PC-9 (cell line): Measurements from ENCODE around the gene GRM8. TPM values are rescaled to one million over a fixed set of nuclear protein-coding genes. Genes with fewer than 3 reads are reported as not detected.

ENCODE experiments used
- BruUV-seq: library from RNA; stranded (reverse); fragments of 400-500 nt; replicated peaks from 2 replicates; lab custom pipeline; 2021; lab: Mats Ljungman, UMichigan
- CTCF ChIA-PET: fragments of 300-600 bp; sonication (Branson Sonifier 250); formaldehyde crosslinking; loops from one replicate; lab custom pipeline; 2022; ENCODE audit warnings: antibody characterized with exemption; lab: Charles Lee
- POLR2A ChIA-PET: fragments of 300-600 bp; sonication (Branson Sonifier 250); formaldehyde crosslinking; loops from one replicate; lab custom pipeline; 2022; ENCODE audit warnings: antibody characterized with exemption; ENCODE audit not compliant: unreplicated experiment; lab: Charles Lee
- DNase-seq, 2 experiments: peaks; one replicate each; pipeline versions ENCODE4 v3.0.0 to v3.0.0-alpha.2; 2015 to 2022; ENCODE audit warnings: mixed read lengths in 1 of 2
- H2AFZ ChIP-seq: fragments of 200-600 bp; sonication (generic); 2 replicates; pipeline ENCODE4 v1.8.1; 2017; ENCODE audit warnings: antibody characterized with exemption
- H3F3A ChIP-seq: fragments of 200-600 bp; sonication (generic); 2 replicates; pipeline ENCODE4 v1.8.1; 2017; ENCODE audit warnings: antibody characterized with exemption, mild to moderate bottlenecking, low read depth; ENCODE audit not compliant: insufficient read depth
- H3K27ac ChIP-seq: fragments of 200-600 bp; sonication (generic); 2 replicates; pipeline ENCODE4 v1.6.1; 2016; ENCODE audit warnings: mixed run types
- H3K27me3 ChIP-seq: fragments of 200-600 bp; sonication (generic); 2 replicates; pipeline ENCODE4 v1.6.1; 2016; ENCODE audit warnings: low read depth, mixed run types; ENCODE audit not compliant: insufficient read depth
- H3K36me3 ChIP-seq: fragments of 200-600 bp; sonication (generic); 2 replicates; pipeline ENCODE4 v1.6.1; 2016; ENCODE audit warnings: low read depth, mixed run types
- H3K4me1 ChIP-seq: fragments of 200-600 bp; sonication (generic); replicated peaks from 2 replicates; pipeline ENCODE4 v1.6.1; 2016; ENCODE audit warnings: mixed run types; ENCODE audit not compliant: insufficient read depth
- H3K4me2 ChIP-seq: fragments of 200-600 bp; sonication (generic); 2 replicates; pipeline ENCODE4 v1.6.1; 2017; ENCODE audit warnings: mixed run types
- H3K4me3 ChIP-seq: fragments of 200-600 bp; sonication (generic); 2 replicates; pipeline ENCODE4 v1.6.1; 2016; ENCODE audit warnings: mixed run types
- H3K79me2 ChIP-seq: fragments of 200-600 bp; sonication (generic); 2 replicates; pipeline ENCODE4 v1.6.1; 2017; ENCODE audit warnings: low read depth, mixed run types
- H3K9me2 ChIP-seq: fragments of 200-600 bp; sonication (generic); 2 replicates; pipeline ENCODE4 v1.8.1; 2017; ENCODE audit warnings: mild to moderate bottlenecking; ENCODE audit not compliant: insufficient read depth
- H3K9me3 ChIP-seq: fragments of 200-600 bp; sonication (generic); 2 replicates; pipeline ENCODE4 v1.8.1; 2016; ENCODE audit warnings: low read depth; ENCODE audit not compliant: insufficient read depth
- H4K20me1 ChIP-seq: fragments of 200-600 bp; sonication (generic); 2 replicates; pipeline ENCODE4 v1.8.1; 2017; ENCODE audit not compliant: insufficient read depth
- EZH2 ChIP-seq: fragments of 200-600 bp; sonication (generic); IDR thresholded peaks from 2 replicates; pipeline ENCODE4 v1.8.0; 2017; ENCODE audit warnings: antibody characterized with exemption, low read depth
- intact Hi-C: fragments of 100-400 bp; cut with micrococcal nuclease; formaldehyde crosslinking; loops from one replicate; pipeline ENCODE4 v1.10.0; 2022; ENCODE audit not compliant: unreplicated experiment
- total RNA-seq: library from RNA; stranded (reverse); gene quantifications from 2 replicates; pipeline ENCODE4 v1.2.3, GENCODE V29; 2021
- TF ChIP-seq, protein P1 (sequence below): fragments of 200-600 bp; sonication (generic); conservative IDR thresholded peaks from 2 replicates; pipeline ENCODE4 v1.6.1; 2017; ENCODE audit warnings: mixed run types, antibody characterized with exemption, mild to moderate bottlenecking, moderate library complexity

GRM8 gene
- total RNA-seq, 1 experiment from 2014 or later: not detected

DNA sequence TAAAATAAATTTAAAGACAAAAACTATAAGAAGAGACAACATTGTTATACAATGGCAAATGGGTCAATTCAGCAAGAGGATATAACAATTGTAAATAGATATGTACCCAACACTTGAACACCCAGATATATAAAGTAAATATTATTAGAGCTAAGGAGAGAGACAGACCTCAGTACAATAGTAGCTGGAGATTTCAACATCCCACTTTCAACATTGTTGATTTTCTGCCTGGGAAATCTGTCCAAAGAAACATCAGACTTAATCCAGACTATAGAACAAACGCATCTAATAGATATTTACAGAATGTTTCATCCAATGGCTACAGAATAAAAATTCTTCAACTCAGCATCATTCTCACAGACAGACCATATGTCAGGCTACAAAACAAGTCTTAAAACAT, 256.1 kb downstream of the GRM8 start:
- no TSS peak for BruUV-seq
- Histone ChIP-seq H3K27me3 (no peaks in the 10 kb centered on the region), H3K4me3 (no peak overlapping the region), H3K4me1 (no peaks in the 10 kb centered on the region), H3K4me2 (no peak overlapping the region), H3K36me3 (no peaks in the 10 kb centered on the region), H3K27ac (no peak overlapping the region), H2AFZ (no peak overlapping the region), H4K20me1 (no peaks in the 10 kb centered on the region), H3F3A (no peaks in the 10 kb centered on the region), H3K9me3 (no peaks in the 10 kb centered on the region), H3K9me2 (no peaks in the 10 kb centered on the region), H3K79me2 (no peaks in the 10 kb centered on the region)
- TF ChIP-seq, protein P1, sequence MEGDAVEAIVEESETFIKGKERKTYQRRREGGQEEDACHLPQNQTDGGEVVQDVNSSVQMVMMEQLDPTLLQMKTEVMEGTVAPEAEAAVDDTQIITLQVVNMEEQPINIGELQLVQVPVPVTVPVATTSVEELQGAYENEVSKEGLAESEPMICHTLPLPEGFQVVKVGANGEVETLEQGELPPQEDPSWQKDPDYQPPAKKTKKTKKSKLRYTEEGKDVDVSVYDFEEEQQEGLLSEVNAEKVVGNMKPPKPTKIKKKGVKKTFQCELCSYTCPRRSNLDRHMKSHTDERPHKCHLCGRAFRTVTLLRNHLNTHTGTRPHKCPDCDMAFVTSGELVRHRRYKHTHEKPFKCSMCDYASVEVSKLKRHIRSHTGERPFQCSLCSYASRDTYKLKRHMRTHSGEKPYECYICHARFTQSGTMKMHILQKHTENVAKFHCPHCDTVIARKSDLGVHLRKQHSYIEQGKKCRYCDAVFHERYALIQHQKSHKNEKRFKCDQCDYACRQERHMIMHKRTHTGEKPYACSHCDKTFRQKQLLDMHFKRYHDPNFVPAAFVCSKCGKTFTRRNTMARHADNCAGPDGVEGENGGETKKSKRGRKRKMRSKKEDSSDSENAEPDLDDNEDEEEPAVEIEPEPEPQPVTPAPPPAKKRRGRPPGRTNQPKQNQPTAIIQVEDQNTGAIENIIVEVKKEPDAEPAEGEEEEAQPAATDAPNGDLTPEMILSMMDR: no peak
- POLR2A ChIA-PET: no interaction called here
- no peak for DNase-seq
- CTCF ChIA-PET: no interaction called here
- intact Hi-C loops: no loop called here

DNA sequence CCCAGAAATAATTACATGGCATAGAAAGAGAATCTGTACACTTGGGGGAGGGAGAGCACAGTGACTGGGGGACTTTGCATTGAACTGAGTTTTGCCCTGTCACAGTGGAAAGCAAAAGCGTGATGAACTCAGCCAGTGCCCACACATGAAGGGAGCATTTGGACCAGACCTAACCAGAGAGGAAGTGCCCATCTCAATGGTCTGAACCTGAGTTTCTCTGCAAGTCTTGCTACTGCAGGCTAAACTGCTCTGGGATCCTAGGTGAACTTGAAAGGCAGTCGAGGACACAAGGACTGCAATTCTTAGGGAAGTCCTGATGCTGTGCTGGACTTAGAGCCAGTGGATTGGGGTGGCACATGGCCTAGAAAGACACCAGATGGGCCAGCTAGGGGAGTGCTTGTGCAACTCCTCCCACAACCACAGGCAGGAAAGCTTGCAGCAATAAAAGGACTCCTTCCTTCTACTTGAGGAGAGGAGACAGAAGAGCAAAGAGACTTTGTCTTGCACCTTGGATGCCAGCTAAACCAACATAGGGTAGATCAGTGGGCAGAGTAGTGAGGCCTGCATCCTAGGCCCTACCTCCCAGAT, 259.0 kb downstream of the GRM8 start:
- Histone ChIP-seq H3K4me3 (no peak overlapping the region), H3K27ac (no peak overlapping the region), H3K9me2 (no peaks in the 10 kb centered on the region), H3F3A (no peaks in the 10 kb centered on the region), H3K27me3 (no peaks in the 10 kb centered on the region), H3K4me1 (no peaks in the 10 kb centered on the region), H4K20me1 (no peaks in the 10 kb centered on the region), H3K36me3 (no peaks in the 10 kb centered on the region), H2AFZ (no peak overlapping the region), H3K79me2 (no peaks in the 10 kb centered on the region), H3K9me3 (no peaks in the 10 kb centered on the region), H3K4me2 (no peak overlapping the region)
- no peak for TF ChIP-seq EZH2
- TF ChIP-seq, protein P1: no peak
- ChIA-PET POLR2A (no interaction called here), CTCF (no interaction called here)
- no peak for DNase-seq
- BruUV-seq: no TSS peak
- intact Hi-C loops: no loop called here

DNA sequence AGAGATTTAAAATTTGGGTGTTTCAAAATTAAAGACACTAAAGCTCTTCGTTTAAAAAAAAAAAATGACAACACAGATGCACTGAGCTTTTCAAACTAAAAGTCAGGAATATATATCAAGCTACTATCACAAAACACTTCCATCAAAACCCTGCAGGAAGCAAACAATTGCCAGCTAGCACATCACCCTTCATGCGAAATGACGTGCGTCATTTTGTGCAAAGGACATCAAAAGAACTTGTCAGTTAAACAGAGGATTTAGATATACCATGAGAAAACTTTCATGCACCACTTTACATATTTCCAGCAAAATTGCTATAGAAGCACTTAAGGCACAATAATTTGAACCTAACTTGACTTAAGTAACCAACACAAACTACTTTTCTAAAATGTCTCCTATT, 264.7 kb downstream of the GRM8 start:
- POLR2A ChIA-PET: no interaction called here
- DNase-seq: no peak
- Histone ChIP-seq H3K4me2 (no peak overlapping the region), H3F3A (no peaks in the 10 kb centered on the region), H2AFZ (no peak overlapping the region), H3K9me2 (no peaks in the 10 kb centered on the region), H3K27ac (no peak overlapping the region), H3K4me3 (no peak overlapping the region), H3K79me2 (no peaks in the 10 kb centered on the region), H3K9me3 (no peaks in the 10 kb centered on the region), H3K4me1 (no peaks in the 10 kb centered on the region), H3K27me3 (no peaks in the 10 kb centered on the region), H4K20me1 (no peaks in the 10 kb centered on the region), H3K36me3 (no peaks in the 10 kb centered on the region)
- TF ChIP-seq, protein P1: no peak
- no peak for TF ChIP-seq EZH2
- intact Hi-C loops: no loop called here
- CTCF ChIA-PET: no interaction called here
- BruUV-seq: no TSS peak
